Endothelial cell of umbilical vein (primary cell): ENCODE measurements around the gene TAS1R3. TPM values are rescaled to one million over a fixed set of nuclear protein-coding genes. Genes with fewer than 3 reads are reported as not detected.

Experiments used
- BruUV-seq: library from RNA; stranded (reverse); fragments of 400-500 nt; replicated peaks from 2 replicates; lab custom pipeline; 2021; lab: Mats Ljungman, UMichigan
- CTCF ChIA-PET: fragments of 300-600, 350-600 bp; sonication (Branson Sonifier 250); formaldehyde crosslinking; loops from one replicate; lab custom pipeline; 2021; ENCODE audit warnings: antibody characterized with exemption, inconsistent platforms; lab: Charles Lee
- POLR2A ChIA-PET: fragments of 300-600, 350-600 bp; sonication (Branson Sonifier 250); formaldehyde crosslinking; loops from one replicate; lab custom pipeline; 2021; ENCODE audit warnings: antibody characterized with exemption, inconsistent platforms; lab: Charles Lee
- DNase-seq: peaks from one replicate; pipeline ENCODE4 v3.0.0-alpha.2; 2011; ENCODE audit warnings: low read depth, low spot score
- FAIRE-seq: peaks from 2 replicates; lab custom pipeline; 2011; peaks lifted over from hg19 to GRCh38; lab: Jason Lieb, UNC
- H2AFZ ChIP-seq: 2 replicates; pipeline ENCODE4 v1.6.0; 2012; ENCODE audit warnings: low read depth, low read length, control low read depth, inconsistent platforms
- H3K27ac ChIP-seq: 2 replicates; pipeline ENCODE4 v1.5.1; 2011; ENCODE audit warnings: low read depth, mild to moderate bottlenecking, control low read depth, low read length, moderate library complexity; ENCODE audit not compliant: insufficient read depth
- H3K27me3 ChIP-seq, 2 experiments: 2 replicates each; pipeline versions ENCODE4 v1.6.0 to v1.6.1; 2011; ENCODE audit warnings: low read length in 2 of 2, mixed read lengths in 1 of 2; ENCODE audit not compliant: control insufficient read depth in 2 of 2, insufficient read depth in 2 of 2
- H3K36me3 ChIP-seq, 2 experiments: 2 replicates in 1 of 2; 3 replicates in 1 of 2; pipeline ENCODE4 v1.5.1; 2011; ENCODE audit warnings: low read length in 2 of 2, mild to moderate bottlenecking in 1 of 2, moderate library complexity in 1 of 2; ENCODE audit not compliant: control insufficient read depth in 2 of 2, insufficient read depth in 2 of 2; ENCODE audit errors: extremely low read depth in 1 of 2
- H3K4me1 ChIP-seq: 3 replicates; pipeline ENCODE4 v1.5.1; 2011; ENCODE audit warnings: mild to moderate bottlenecking, low read length; ENCODE audit not compliant: control insufficient read depth, insufficient read depth; ENCODE audit errors: extremely low read depth
- H3K4me2 ChIP-seq: 2 replicates; pipeline ENCODE4 v1.6.1; 2011; ENCODE audit warnings: low read length, control low read depth, mixed read lengths; ENCODE audit not compliant: insufficient read depth
- H3K4me3 ChIP-seq, 3 experiments: fragments of 200-600 bp in 1 of 3; sonication (generic), shearing (Covaris generic) in 1 of 3; replicated peaks in 1 of 3; 2 replicates each; pipeline ENCODE4 v1.5.1; 2011 to 2016; ENCODE audit warnings: control low read depth in 3 of 3, low read length in 3 of 3, mild to moderate bottlenecking in 2 of 3, inconsistent platforms in 1 of 3, low read depth in 1 of 3, moderate library complexity in 1 of 3; ENCODE audit not compliant: insufficient read depth in 1 of 3
- H3K79me2 ChIP-seq: 2 replicates; pipeline ENCODE4 v1.6.0; 2012; ENCODE audit warnings: low read length, inconsistent platforms; ENCODE audit not compliant: control insufficient read depth, insufficient read depth
- H3K9ac ChIP-seq: replicated peaks from 2 replicates; pipeline ENCODE3; 2011; ENCODE audit warnings: low read length, control low read depth; ENCODE audit not compliant: insufficient read depth; ENCODE audit errors: extremely low read depth
- H3K9me1 ChIP-seq: replicated peaks from 3 replicates; pipeline ENCODE4 v1.6.0; 2011; ENCODE audit warnings: mild to moderate bottlenecking, low read length; ENCODE audit not compliant: control insufficient read depth, insufficient read depth; ENCODE audit errors: extremely low read depth
- H3K9me3 ChIP-seq: replicated peaks from 2 replicates; pipeline ENCODE4 v1.5.1; 2012; ENCODE audit warnings: low read length, inconsistent platforms; ENCODE audit not compliant: control insufficient read depth, insufficient read depth
- H4K20me1 ChIP-seq: replicated peaks from 2 replicates; pipeline ENCODE3; 2011; ENCODE audit warnings: mild to moderate bottlenecking, low read length; ENCODE audit not compliant: control insufficient read depth, insufficient read depth; ENCODE audit errors: extremely low read depth
- EZH2 ChIP-seq: IDR thresholded peaks from 2 replicates; pipeline ENCODE4 v1.6.1; 2012; ENCODE audit warnings: borderline replicate concordance, low read depth, mild to moderate bottlenecking, moderate library complexity, low read length, inconsistent platforms; ENCODE audit not compliant: severe bottlenecking
- FOS ChIP-seq: IDR thresholded peaks from 2 replicates; pipeline ENCODE4 v1.6.1; 2011; ENCODE audit warnings: mild to moderate bottlenecking, low read length, moderate library complexity, borderline replicate concordance; ENCODE audit not compliant: insufficient read depth
- GATA2 ChIP-seq: IDR thresholded peaks from 2 replicates; pipeline ENCODE4 v1.7.0; 2011; ENCODE audit warnings: low read depth, mild to moderate bottlenecking, moderate library complexity, mixed read lengths, low read length; ENCODE audit not compliant: insufficient read length, insufficient read depth
- JUN ChIP-seq: IDR thresholded peaks from 2 replicates; pipeline ENCODE4 v1.6.1; 2011; ENCODE audit warnings: borderline replicate concordance, low read depth; ENCODE audit not compliant: insufficient read length, insufficient read depth
- MAX ChIP-seq: IDR thresholded peaks from 2 replicates; pipeline ENCODE4 v1.6.1; 2011; ENCODE audit not compliant: insufficient read depth, insufficient read length
- MYC ChIP-seq: IDR thresholded peaks from one replicate; pipeline ENCODE4 v1.6.1; 2011; ENCODE audit warnings: mild to moderate bottlenecking, low read depth, low read length
- POLR2A ChIP-seq: IDR thresholded peaks from 2 replicates; pipeline ENCODE4 v1.6.1; 2012; ENCODE audit warnings: low read depth, mild to moderate bottlenecking, control low read depth, low read length
- POLR2AphosphoS5 ChIP-seq: IDR thresholded peaks from 2 replicates; pipeline ENCODE4 v1.6.1; 2012; ENCODE audit warnings: low read depth, mild to moderate bottlenecking, control low read depth, low read length, moderate library complexity; ENCODE audit not compliant: insufficient read depth
- dilution Hi-C: fragments of 300-500 bp; cut with MboI; formaldehyde crosslinking; loops from one replicate; pipeline ENCODE4 v1.15.0; 2019; ENCODE audit warnings: low sequenced_read_pairs; ENCODE audit not compliant: extremely low pct_ligation_motif_present
- intact Hi-C: fragments of 100-400 bp; cut with micrococcal nuclease; formaldehyde crosslinking; loops from one replicate; pipeline ENCODE4 v1.10.0; 2022
- polyA plus RNA-seq, 4 experiments: library from polyadenylated mRNA; depleted of rRNA in 3 of 4; stranded (reverse) in 3 of 4; unstranded in 1 of 4; fragments of >200 nt; gene quantifications; 2 replicates each; pipeline versions ENCODE4 v1.2.1 to v1.2.3, GENCODE V29; 2011 to 2012; ENCODE audit warnings: missing spikeins in 1 of 4
- total RNA-seq: library from RNA; stranded (reverse); gene quantifications from 2 replicates; pipeline ENCODE4 v1.2.3, GENCODE V29; 2021
- TF ChIP-seq, protein P1 (sequence below), 2 donors: IDR thresholded peaks; 1 replicate in 1 of 2; 2 replicates in 1 of 2; pipeline ENCODE4 v1.5.1; 2011; ENCODE audit warnings: low read length in 2 of 2, mild to moderate bottlenecking in 2 of 2, moderate library complexity in 2 of 2, control low read depth in 1 of 2, inconsistent platforms in 1 of 2, low read depth in 1 of 2; ENCODE audit not compliant: insufficient read depth in 1 of 2; ENCODE audit errors: extremely low read depth in 1 of 2

Gene TAS1R3
- total and polyA plus RNA-seq, 2 donors (not counting 3 experiments of a cell fraction or from before 2014, with no cell fraction given): 0.26 to 0.38 TPM

GRCh38 chr1:1302951-1303509, 28.1 kb upstream of the TAS1R3 start:
- TF ChIP-seq, protein P1, sequence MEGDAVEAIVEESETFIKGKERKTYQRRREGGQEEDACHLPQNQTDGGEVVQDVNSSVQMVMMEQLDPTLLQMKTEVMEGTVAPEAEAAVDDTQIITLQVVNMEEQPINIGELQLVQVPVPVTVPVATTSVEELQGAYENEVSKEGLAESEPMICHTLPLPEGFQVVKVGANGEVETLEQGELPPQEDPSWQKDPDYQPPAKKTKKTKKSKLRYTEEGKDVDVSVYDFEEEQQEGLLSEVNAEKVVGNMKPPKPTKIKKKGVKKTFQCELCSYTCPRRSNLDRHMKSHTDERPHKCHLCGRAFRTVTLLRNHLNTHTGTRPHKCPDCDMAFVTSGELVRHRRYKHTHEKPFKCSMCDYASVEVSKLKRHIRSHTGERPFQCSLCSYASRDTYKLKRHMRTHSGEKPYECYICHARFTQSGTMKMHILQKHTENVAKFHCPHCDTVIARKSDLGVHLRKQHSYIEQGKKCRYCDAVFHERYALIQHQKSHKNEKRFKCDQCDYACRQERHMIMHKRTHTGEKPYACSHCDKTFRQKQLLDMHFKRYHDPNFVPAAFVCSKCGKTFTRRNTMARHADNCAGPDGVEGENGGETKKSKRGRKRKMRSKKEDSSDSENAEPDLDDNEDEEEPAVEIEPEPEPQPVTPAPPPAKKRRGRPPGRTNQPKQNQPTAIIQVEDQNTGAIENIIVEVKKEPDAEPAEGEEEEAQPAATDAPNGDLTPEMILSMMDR (IDR thresholded peaks at IDR 0.05; ENCODE audit: extremely low read depth in 1 of 2, insufficient read depth in 1 of 2, low read depth in 1 of 2, low read length in 2 of 2): no peak
- TF ChIP-seq JUN (no peak), MYC (no peak), FOS (no peak), POLR2AphosphoS5 (no peak), EZH2 (no peak), GATA2 (no peak), MAX (no peak), POLR2A (no peak)
- Histone ChIP-seq H4K20me1 (no peaks in the 10 kb centered on the region), H3K9ac (no peak overlapping the region), H3K9me3 (no peaks in the 10 kb centered on the region), H3K4me1 (peaks cover 10% of the 10 kb centered on the region), H2AFZ (no peak overlapping the region), H3K79me2 (no peaks in the 10 kb centered on the region), H3K27ac (no peak overlapping the region), H3K27me3 (no peaks in the 10 kb centered on the region), H3K36me3 (no peaks in the 10 kb centered on the region), H3K4me2 (no peak overlapping the region), H3K4me3 (no peak overlapping the region), H3K9me1 (no peaks in the 10 kb centered on the region)
- no TSS peak for BruUV-seq
- FAIRE-seq: no peak
- ChIA-PET POLR2A (interaction anchor here (0.7 kb wide), 1 partner anchor 28 kb away, joined by 4 read pairs; no protein-coding TSS in a partner anchor), CTCF (interaction anchor here (1.9 kb wide), 1 partner anchor 180 kb away, joined by 4 read pairs; no protein-coding TSS in a partner anchor)
- intact Hi-C loops (no loop called here), dilution Hi-C loops (no loop called here)
- DNase-seq: no peak
